Ovary (tissue), 9 donors: Measurements from ENCODE around the gene MAGEC3. TPM values are rescaled to one million over a fixed set of nuclear protein-coding genes. Genes with fewer than 3 reads are reported as not detected.

Source experiments
- DNase-seq, 5 donors: peaks; one replicate each; pipeline ENCODE4 v3.0.0-alpha.2; 2019 to 2020
- H3K27ac ChIP-seq, 2 donors: fragments of 200-600 bp; one replicate each; pipeline versions ENCODE4 v1.5.1 to v1.8.0; 2019 to 2022
- H3K27me3 ChIP-seq: fragments of 200-600 bp; one replicate; pipeline ENCODE4 v1.8.0; 2022
- H3K36me3 ChIP-seq: fragments of 200-600 bp; sonication (generic); one replicate; pipeline ENCODE4 v1.5.1; 2019
- H3K4me1 ChIP-seq: one replicate; pipeline ENCODE4 v1.8.1; 2013; ENCODE audit warnings: mild to moderate bottlenecking, moderate library complexity; ENCODE audit not compliant: insufficient read depth
- H3K4me3 ChIP-seq: fragments of 200-600 bp; sonication (generic); one replicate; pipeline ENCODE4 v1.5.1; 2017
- H3K9me3 ChIP-seq, 2 donors: fragments of 200-600 bp in 1 of 2; sonication (generic) in 1 of 2; one replicate each; pipeline versions ENCODE4 v1.5.1 to v1.8.1; 2013 to 2019; ENCODE audit warnings: mild to moderate bottlenecking in 1 of 2, moderate library complexity in 1 of 2
- EP300 ChIP-seq: sonication (generic); formaldehyde crosslinking; IDR thresholded peaks from one replicate; pipeline ENCODE4 v1.6.1; 2017; ENCODE audit warnings: antibody characterized with exemption
- POLR2A ChIP-seq: fragments of 450-650 bp; IDR thresholded peaks from one replicate; pipeline ENCODE4 v1.6.1; 2017; ENCODE audit warnings: antibody characterized with exemption, mild to moderate bottlenecking, moderate library complexity
- WGBS, 3 donors: extraction: QIAGEN DNeasy Blood & Tissue Kit in 1 of 3; methylation state at CpG; one replicate each; pipeline versions ENCODE4 v1.1.5 to v1.1.7; 2013 to 2017; 5-methylcytosine and 5-hydroxymethylcytosine counted together
- intact Hi-C, 4 donors: fragments of 100-400 bp; cut with DNase I; formaldehyde crosslinking; loops; one replicate each; pipeline versions ENCODE4 v1.11.0 to v1.15.1; 2022 to 2023
- polyA plus RNA-seq, 2 donors: library from polyadenylated mRNA; stranded (reverse); fragments of 200-250 nt in 1 of 2; fragments of 350-450 nt in 1 of 2; fragmentation: Illumina TruSeq in 1 of 2; extraction: RNeasy Lipid Tissue Mini Kit (QIAGEN cat#74804) in 1 of 2; gene quantifications; one replicate each; pipeline ENCODE4 v1.2.3, GENCODE V29; 2013 to 2014
- total RNA-seq, 7 donors: library from RNA; depleted of rRNA in 2 of 7; stranded (reverse); fragments of >200 nt in 2 of 7; fragmentation: NEBNext Ultra II Directional in 3 of 7; extraction: Animal tissue kit (Norgen Biotek cat#: 25700) in 3 of 7; gene quantifications; one replicate each; pipeline versions ENCODE4 v1.1.0 to v1.2.4, GENCODE V29; 2016 to 2023
- TF ChIP-seq, protein P1 (sequence below), 3 donors: fragments of 450-650 bp in 2 of 3; fragments of 200-600 bp in 1 of 3; IDR thresholded peaks; one replicate each; pipeline versions ENCODE4 v1.5.1 to v1.8.0; 2016 to 2022; ENCODE audit warnings: antibody characterized with exemption in 3 of 3, mild to moderate bottlenecking in 1 of 3
- donor health status: DM: no; HTN: no; CAD: no; lungs with moderate emphysema.
- donor health status: DM: no; HTN: no; CAD: no.
- donor health status: Bipolar disorder and iron deficiency.
- donor health status: DM: yes; HTN: yes; CAD: no.
- donor health status: DM: no; HTN: no; CAD: no.
- donor health status: DM: yes; HTN: yes; CAD: no.

Gene MAGEC3
- total and polyA plus RNA-seq, 9 donors, result 0.32 to 0.69 TPM; not detected in 7

DNA sequence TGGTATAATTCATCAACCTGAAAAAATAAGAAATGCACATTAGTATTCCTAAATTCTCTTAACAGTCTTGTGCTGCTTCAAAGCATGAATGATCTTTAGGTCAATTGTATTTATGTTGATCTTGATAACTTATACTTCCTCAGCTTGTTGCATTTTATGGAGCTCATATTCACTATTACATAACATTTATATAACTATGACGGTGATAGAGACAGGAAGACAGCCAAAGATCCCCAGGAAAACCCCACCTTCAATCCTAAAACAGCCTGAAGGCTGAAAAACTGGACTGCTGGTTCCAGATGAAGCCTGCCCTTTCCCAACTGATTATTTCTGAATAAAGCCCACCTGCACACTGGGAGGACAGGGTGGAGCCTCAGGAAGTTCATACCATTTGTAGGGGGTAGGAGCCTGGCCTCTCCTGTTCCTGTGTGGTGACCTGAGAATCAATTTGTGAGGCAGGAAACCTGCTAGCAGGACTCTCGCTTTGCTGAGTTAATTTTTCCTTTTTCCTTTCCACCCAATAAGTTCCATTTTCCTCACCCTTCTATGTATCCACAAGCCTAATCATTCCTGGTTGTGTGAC, 96.0 kb downstream of the MAGEC3 start:
- DNase-seq, result no peak
- Histone ChIP-seq H3K4me1 (no peaks in the 10 kb centered on the region), H3K27me3 (no peaks in the 10 kb centered on the region), H3K4me3 (no peak overlapping the region), H3K9me3 (no peaks in the 10 kb centered on the region), H3K36me3 (no peaks in the 10 kb centered on the region), H3K27ac (no peak overlapping the region)
- intact Hi-C loops, result no loop called here
- TF ChIP-seq EP300, result no peak
- TF ChIP-seq, protein P1, sequence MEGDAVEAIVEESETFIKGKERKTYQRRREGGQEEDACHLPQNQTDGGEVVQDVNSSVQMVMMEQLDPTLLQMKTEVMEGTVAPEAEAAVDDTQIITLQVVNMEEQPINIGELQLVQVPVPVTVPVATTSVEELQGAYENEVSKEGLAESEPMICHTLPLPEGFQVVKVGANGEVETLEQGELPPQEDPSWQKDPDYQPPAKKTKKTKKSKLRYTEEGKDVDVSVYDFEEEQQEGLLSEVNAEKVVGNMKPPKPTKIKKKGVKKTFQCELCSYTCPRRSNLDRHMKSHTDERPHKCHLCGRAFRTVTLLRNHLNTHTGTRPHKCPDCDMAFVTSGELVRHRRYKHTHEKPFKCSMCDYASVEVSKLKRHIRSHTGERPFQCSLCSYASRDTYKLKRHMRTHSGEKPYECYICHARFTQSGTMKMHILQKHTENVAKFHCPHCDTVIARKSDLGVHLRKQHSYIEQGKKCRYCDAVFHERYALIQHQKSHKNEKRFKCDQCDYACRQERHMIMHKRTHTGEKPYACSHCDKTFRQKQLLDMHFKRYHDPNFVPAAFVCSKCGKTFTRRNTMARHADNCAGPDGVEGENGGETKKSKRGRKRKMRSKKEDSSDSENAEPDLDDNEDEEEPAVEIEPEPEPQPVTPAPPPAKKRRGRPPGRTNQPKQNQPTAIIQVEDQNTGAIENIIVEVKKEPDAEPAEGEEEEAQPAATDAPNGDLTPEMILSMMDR (IDR thresholded peaks at IDR 0.05), result no peak
- TF ChIP-seq POLR2A, result no peak
- WGBS, 3 donors, result 47 to 59% (median 56%) methylated on average over 2 of the region's 2 CpGs

DNA sequence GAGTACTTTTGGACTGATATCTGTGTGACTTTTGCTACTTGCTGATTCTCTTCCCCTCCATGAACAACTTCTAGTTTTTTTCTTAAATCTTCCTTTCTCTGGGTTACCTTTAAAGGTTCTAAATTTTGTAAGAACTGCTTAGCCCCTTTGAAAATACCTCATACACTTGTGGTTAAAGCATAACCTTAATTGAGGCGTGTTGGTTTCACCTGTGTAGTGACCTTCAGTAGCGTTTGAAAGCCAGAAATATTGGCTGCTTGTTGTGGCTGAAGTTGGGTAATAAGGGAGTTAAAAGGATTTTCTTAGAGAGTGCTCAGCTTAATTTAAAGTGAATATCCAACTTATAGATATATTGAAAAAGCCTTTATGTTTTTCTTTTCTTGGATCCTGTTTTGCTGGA, 97.5 kb downstream of the MAGEC3 start:
- 73 to 83% (median 81%) methylated on average over 2 of the region's 2 CpGs for WGBS, 3 donors

DNA sequence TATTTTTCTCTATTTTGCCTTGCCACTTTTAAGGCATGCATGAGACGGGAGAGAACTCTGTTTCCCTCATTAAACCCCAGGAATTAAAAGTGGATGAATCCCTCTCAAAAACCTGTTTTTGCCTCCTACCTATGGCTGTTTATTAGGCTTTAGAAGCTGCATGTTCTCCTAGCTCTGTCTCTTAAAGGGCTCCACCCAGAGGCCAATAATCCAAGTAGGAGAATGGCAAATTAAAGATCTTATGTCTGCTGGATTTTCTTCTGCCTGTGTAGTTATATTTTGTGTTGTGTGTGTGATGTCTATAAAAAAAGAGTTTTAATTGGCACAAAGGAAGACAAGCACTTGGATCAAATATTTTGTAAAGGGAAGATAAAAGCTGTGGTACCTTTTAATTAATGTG, 98.0 kb downstream of the MAGEC3 start:
- TF ChIP-seq, protein P1 (IDR thresholded peaks at IDR 0.05), result no peak
- no peak for TF ChIP-seq EP300
- no peak for TF ChIP-seq POLR2A
- WGBS, 3 donors, result 63 to 75% (median 66%) methylated on average over 1 of the region's 1 CpG
- DNase-seq, result no peak
- no peak overlapping the region for H3K4me3 ChIP-seq
- no peaks in the 10 kb centered on the region for H3K4me1 ChIP-seq
- no peaks in the 10 kb centered on the region for H3K27me3 ChIP-seq
- intact Hi-C loops, result no loop called here
- no peaks in the 10 kb centered on the region for H3K9me3 ChIP-seq
- no peak overlapping the region for H3K27ac ChIP-seq
- no peaks in the 10 kb centered on the region for H3K36me3 ChIP-seq

More for the DNA sequence above, 97.5 kb downstream of the MAGEC3 start:
- Histone ChIP-seq H3K4me1 (no peaks in the 10 kb centered on the region), H3K36me3 (no peaks in the 10 kb centered on the region), H3K9me3 (no peaks in the 10 kb centered on the region), H3K4me3 (no peak overlapping the region), H3K27ac (no peak overlapping the region), H3K27me3 (no peaks in the 10 kb centered on the region)
- TF ChIP-seq, protein P1 (IDR thresholded peaks at IDR 0.05), result no peak
- no peak for TF ChIP-seq EP300
- TF ChIP-seq POLR2A, result no peak
- no peak for DNase-seq
- intact Hi-C loops, result no loop called here

DNA sequence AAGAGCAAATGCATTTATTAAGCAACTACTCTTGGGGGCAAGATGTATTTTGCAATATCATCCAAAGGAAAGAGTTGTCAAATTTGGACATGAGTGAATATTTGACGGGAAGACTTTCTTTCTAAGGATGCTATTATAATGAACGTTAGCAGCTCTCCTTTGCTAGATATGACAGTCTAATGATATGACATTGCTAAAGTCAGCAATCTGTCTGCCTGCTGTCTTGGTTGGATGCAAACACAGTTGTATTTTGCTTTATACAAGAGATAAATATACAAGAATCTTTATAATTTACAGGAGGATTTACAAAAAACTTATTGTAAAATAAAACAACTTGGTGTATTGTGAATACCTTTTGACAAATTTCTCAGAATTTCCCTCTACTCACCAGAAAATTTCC, 103.1 kb downstream of the MAGEC3 start:
- Histone ChIP-seq H3K27ac (no peak overlapping the region), H3K36me3 (no peaks in the 10 kb centered on the region), H3K4me3 (no peak overlapping the region), H3K4me1 (no peaks in the 10 kb centered on the region), H3K9me3 (no peaks in the 10 kb centered on the region), H3K27me3 (no peaks in the 10 kb centered on the region)
- intact Hi-C loops, result no loop called here
- TF ChIP-seq, protein P1 (IDR thresholded peaks at IDR 0.05), result no peak
- no peak for TF ChIP-seq POLR2A
- TF ChIP-seq EP300, result no peak
- DNase-seq, result no peak
- WGBS, 3 donors, result 52 to 78% (median 55%) methylated on average over 2 of the region's 2 CpGs
